Colon (tissue), 2 donors: ENCODE results near the gene WFDC1.

Experiments
- FAIRE-seq: peaks from 2 replicates; lab custom pipeline; 2012; peaks lifted over from hg19 to GRCh38; lab: Jason Lieb, UNC
- donor health status: control.
- donor health status: control.

Gene WFDC1

DNA sequence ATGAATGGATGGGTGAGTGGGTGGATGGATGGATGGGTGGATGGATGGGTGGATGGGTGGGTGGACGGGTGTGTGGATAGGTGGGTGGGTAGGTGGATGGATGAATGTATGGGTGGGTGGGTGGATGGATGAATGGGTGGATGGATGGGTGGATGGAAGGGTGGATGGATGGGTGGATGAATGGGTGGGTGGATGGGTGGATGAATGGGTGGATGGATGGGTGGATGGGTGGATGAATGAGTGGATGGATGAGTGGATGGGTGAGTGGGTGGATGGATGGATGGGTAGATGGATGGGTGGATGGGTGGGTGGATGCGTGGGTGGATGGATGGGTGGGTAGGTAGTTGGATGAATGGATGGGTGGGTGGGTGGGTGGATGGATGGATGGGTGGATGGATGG lies 60.5 kb downstream of the WFDC1 start:
- no peak for FAIRE-seq

DNA sequence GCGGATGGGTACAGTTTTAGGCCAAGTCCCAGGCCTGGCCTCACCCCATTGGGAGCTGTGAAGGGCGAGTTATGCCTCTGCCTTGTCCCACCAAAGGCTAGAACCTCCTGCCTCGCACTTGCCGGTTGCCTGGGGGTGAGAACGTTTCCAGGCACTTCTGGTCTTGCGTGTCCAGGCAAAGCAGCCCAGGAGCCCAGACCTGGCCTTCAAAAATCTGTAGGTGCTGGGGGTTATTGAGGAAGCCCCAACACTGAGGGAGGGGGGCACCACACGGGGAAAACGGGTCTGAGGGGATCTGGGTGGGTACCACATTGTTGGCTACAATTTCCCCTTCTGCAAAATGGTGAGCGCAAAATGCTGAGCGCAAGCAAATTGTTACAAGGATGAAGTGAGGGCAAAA lies 61.5 kb downstream of the WFDC1 start:
- no peak for FAIRE-seq

DNA sequence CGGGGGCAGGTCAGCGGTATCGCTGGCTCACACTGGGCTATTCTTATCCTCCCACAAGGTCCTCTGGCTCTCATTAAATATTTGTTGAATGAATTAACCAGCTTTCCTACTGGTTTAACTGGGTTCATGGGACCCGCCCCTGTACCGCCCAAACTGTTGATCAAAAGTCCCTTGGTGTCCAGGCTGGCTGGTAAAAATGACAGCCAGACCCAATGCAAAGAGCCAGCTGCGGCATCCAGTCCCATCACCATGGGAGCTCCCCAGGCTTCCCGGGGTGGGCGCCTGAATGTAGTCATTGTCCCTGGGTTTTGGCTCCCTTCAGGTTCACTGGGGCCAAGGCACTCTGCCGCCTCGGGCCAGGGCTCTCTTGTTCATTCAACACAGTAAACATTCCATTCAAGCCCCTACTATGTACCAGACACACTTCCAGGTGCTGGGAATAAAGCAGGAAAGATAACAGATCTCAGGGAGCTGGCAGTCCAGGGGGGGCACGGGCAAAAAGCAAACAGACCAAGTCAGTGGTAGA lies 62.0 kb downstream of the WFDC1 start:
- no peak for FAIRE-seq

DNA sequence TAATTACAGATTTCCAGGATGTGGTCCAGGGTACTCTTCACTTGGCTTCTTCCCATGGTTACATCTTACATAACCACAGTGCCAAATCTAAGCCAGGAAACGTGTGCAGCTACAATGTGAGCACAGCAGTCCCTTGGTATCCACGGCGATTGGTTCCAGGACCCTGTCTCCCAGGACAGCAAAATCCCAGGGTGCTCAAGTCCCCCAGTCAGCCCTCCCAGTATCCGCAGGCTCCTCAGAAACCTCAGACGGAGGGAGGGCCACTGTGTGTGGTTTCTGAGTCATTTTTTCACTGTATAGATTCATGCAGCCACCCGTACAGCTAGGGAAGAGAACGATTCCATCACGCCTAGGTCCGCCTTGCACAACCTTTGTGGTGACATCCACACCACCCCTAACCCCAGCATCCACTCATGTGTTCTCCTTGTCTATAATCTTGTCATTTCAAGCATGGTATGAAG lies 62.5 kb downstream of the WFDC1 start:
- FAIRE-seq = no peak

DNA sequence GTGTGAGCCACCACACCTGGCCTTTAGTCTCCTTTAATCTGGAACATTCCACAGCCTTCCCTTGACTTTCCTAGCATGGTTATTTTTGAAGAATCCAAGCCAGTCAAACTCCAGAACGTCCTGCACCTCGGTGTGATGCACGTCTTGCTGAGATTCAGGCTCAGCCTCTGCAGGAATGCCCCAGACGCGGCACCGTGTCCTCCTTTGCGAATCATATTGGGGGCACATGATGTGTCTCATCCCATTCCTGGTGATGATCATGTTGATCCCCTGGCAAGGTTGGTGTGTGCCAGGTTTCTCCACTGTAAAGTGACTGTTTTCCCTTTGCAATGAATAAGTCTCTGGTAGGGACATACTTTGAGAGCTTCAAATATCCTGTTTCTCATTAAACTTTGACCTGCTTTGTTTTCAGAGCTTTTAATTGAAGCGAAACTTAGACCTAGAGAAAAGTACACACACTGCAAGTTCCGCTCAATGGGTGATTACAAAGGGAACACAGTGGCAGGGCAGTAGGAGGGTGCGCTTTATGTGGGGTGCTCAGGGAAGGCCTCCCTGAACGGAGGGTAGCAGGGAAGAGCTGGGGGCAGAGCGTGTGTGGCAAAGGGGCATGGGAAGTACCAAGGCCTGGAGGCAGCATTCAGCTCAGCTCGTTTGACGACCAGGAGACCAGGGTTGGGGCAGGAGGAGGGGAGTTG lies 64.1 kb downstream of the WFDC1 start:
- FAIRE-seq = no peak

DNA sequence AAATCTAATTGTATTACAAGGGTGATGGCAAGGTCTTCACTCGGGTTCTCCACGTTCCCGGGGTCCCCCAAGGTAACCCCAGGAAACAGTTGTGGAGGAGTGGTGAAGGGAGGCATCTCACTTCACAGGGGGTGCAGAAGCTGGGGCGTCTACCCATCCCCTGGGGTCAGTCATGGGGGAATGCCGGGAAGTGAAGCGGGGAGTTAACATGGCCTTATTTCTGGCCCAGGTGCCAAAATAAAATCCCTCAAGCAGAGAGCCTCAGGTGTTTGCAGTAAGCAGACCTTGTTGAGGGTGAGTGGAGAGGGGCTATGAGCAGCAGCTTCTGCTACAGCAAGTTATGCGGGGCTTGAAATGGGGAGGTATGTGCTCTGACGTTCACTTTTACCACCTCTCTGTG lies 64.6 kb downstream of the WFDC1 start:
- FAIRE-seq = no peak

DNA sequence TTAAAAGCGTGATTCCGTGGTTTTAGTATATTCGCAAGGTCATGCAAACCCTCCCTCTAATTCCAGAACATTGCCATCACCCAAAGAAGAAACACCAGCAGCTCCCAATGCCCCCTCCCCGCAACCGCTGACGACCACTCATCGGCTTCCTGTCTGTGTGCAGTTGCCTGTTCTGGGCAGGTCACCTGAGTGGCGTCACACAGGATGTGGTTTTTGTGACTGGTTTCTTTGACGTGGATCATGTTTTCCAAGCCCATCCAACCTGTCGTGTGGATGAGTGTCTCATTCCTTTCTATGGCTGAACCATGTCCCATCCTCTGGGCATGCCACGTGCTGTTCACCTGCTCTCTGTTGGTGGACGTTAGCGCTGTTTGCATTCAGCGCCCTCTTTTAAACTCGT lies 65.5 kb downstream of the WFDC1 start:
- no peak for FAIRE-seq

DNA sequence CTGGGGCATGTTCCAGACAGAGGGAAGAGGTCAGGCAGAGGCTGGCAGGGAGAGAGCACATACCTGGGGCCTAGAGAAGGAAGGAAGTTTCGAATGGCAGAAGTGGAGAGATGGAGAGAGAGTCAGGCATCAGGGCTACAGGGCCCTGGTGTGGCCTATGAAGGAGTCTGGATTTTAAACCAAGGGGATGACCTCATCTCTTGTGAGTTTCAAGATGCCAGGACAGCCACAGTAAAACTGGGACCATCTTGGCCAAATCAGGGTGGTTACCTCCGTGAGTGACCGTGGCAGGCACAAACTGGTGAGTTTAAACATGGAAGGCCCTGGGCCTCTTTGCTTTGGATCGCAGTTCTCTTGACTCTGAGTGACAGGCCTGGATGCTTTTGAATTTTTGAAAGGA lies 66.1 kb downstream of the WFDC1 start:
- FAIRE-seq = no peak

DNA sequence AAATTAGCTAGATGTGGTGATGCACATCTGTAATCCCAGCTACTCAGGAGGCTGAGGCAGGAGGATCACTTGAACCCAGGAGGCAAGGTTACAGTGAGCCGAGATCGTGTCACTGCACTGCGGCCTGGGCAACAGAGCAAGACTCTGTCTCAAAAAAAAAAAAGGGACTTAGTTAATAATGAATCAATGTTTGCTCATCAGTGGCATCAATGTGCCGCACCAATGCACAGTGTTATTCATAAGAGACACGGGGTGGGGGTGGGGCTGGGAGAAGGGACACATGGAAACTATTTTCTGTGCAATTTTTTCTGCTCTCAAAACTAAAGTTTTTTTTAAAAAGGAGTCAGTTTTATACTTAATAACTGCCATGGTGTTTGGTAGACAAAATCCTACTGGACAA lies 66.9 kb downstream of the WFDC1 start:
- FAIRE-seq = no peak

DNA sequence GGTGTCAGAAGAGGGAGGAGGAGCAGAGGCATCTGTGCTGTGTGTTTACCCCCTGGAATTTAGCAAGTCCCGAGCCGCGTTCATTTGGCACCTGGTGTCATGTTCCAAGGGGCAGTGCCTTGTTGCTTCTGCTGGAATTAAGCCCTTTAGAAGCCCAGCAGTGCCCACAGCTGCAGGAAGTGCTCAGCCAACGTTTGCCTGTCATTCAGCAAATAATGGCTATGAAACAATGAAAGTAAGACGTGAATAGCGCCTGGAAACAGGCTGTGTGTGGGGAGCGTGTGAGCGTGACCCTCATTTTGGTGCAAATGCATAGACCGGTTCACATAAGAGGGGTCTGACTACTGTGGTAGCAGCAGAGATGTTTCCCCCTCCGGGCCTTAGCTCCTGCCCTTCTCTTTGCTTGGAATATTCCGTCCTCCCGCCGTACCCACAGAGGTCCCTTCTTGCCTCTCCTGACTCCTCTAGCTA lies 67.8 kb downstream of the WFDC1 start:
- no peak for FAIRE-seq

DNA sequence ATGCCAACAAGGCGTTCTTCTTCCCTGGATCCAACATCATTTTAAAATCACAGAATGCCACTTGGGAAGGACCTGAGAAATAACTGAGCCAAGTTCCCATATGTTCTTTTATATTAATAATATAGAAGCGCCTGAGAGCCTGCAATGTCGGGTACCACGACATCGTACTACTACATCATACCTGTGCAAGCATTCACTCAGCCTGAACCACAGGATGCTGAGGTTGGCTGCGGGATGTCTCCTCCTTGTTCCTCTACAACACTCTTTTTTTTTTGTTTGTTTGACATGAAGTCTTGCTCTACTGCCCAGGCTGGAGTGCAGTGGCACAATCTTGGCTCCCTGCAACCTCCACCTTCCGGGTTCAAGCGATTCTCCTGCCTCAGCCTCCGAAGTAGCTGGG lies 71.5 kb downstream of the WFDC1 start:
- no peak for FAIRE-seq

DNA sequence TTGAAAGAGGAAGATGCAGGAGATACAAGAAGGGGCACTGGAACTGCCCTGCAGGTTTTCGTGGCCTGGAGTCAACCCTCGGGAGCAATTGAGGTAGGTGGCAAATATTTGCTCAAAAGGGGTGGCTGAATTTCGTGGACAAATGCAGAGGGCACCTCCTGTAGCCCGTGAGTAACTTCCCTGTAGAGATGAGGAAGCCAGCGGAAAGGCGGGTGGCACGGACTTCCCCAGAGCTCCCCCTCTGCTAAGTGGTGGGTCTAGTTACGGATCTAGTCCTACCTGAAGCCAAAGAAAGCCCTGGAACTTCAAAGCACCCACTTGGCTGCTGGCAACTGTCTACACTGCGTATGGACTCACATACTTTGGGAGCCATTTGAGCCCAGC lies 72.6 kb downstream of the WFDC1 start:
- no peak for FAIRE-seq

DNA sequence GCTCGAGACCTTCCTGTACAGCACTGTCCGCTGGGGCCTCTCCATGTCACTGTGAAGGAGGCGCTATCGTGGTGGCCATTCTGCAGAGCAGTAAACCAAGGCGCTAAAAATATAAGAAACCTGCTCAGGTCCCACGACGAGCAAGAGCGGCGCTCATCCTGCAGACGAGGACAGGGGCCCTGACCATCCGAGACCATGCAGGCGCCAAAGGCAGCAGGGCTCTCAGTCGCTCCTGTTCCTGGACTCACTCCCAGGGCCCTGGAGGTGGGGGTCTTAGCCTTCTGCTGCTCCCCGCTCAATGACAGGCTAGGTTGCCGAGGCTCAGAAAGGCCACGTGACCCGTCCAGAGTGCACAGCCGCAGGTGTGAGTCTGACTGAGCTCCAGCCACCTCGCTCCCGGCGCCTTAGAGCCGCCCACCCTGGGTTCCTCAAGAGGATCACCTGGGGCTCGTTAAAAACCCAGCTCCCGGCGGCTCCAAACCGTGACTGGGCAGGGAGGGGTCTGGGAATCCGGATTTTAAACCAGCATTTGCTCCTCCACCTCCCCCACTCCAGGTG lies 73.2 kb downstream of the WFDC1 start:
- FAIRE-seq = no peak

DNA sequence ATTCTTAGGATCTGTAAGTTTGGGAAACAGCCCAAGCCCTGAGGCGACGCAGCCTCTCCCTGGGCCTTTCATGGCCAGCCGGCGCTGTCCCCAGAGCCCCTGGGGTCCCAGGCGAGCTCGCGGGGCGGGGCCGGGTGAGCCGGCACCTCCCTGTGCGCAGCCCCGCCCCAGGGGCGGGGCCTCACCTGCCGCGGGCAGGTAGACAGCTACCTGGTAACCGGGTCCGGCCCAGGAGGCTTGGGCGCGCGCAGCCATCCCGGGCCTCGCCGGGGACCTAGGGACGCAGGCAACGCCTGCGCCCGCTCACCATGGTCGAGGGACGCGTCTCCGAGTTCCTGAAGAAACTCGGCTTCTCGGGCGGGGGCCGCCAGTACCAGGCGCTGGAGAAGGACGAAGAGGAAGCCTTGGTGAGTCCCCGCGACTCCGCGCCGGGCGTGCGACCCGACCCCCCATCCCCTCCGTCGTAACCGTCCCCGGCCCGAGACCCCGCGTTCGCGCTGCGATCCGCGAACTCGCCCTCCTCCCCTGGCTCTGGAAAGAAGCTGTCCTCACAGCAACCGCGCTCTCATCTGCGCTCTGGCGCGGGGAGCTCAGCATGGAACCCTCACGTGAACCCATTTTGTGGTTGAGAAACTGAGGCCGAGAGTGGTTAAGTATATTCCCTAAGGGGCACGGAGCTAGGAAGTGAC lies 73.8 kb downstream of the WFDC1 start, which contains the start of gene ATP2C2:
Gene ATP2C2, plus strand, starts transcription at position 231 of the 689 bp plus-strand sequence. Its CDS starts 78 bp downstream, at position 309.
- no peak for FAIRE-seq

DNA sequence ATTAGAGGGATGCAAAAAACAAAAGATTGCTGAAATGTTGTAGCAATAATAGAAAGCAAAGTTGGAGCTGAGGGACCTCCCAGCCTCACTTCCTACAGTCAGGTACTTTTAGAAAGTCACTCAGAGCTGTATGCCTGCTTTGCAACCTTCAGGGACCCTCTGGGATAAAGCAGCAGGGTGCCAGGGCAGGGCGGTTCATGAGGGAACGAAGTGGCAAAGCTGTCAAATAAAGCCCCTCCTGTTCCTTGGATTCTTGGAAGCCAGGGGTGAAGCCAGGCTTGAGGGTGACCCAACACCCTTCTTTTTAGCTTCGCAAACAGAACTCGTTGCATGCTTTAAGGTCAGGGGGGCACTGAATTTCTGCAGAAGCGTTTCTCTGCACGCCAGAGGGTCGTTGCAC lies 74.4 kb downstream of the WFDC1 start:
- no peak for FAIRE-seq

DNA sequence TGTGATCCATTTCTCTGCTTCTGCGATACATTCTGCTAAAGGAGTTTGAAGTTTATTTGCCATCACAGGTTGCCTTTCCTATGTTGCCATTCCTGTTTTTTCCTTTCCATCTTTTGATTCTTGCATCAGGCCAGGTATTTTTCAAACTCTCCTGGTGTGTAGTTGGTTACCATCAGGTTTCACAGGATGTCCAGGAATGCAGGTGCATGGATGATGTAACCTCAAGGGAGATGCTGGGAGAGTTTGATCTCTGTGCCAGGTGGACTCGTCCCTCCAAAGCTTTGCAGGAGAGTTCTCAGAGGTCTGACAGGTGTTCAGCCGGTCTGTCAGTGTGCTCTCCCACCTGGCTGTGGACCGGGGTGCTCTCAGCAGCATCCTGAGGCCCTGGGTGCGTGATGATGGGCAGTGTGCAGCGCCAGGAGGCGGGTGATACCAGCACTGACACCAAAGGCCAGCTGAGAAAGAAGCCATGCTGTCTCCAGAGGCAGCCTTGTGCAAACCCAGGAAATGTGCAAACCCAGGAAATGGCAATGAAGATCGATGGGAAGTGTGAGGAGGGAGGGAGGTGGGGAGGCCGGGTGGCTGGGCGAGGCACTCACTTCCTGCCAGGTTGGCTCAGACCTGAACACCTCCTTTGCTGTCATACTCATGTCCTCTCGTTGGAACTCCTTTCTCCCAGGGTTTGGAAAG lies 75.4 kb downstream of the WFDC1 start:
- no peak for FAIRE-seq

DNA sequence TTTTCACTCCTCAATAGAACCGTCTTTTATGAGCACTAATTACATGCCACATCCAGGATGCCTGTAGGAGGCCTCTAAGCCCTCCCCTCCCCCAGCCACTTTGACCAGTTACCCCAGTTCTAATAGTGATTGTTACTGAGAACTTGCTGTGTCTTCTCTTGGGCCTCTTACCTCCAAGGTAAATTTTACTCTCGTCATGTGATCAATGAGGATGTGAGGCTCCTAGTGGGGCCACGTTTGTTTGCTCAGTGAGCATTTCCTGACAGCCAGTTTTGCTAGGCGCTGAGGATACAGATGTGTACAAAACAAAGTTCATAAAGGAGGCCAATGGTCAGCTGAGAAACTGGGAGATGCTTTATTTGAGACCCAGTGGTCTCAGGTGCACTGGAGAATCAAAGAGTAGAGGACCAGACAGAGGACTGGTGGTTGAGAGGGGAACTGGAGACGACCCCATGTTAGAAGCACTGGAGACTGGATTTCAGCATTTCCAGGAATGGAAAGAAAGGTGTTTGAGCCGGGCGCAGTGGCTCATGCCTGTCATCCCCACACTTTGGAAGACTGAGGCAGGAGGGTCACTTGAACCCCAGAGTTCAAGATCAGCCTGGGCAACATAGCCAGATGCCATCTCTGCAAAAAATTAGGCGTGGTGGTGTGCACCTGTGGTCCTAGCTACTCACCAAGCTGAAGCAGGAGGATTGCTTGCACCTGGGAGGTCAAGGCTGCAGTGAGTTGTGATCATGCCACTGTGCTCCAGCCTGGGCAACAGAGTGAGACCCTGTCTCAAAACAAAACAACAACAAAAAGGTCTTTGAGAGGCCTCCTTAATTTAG lies 76.3 kb downstream of the WFDC1 start:
- no peak for FAIRE-seq

DNA sequence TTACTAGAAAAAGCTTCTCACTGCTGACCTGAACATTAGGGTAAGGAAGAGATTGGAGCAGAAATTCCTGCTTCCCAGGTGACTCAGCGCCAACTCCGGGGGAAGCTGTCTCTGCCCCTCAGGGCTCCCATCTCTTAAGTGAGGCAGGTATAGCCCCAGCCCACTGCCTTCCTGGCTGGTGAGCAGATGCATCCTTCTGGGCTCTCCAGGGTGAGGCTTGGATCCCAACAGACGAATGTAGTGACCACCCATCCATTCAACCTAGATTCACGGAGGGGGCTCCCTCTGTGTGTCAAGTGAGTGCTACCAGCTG lies 76.8 kb downstream of the WFDC1 start:
- FAIRE-seq = no peak

DNA sequence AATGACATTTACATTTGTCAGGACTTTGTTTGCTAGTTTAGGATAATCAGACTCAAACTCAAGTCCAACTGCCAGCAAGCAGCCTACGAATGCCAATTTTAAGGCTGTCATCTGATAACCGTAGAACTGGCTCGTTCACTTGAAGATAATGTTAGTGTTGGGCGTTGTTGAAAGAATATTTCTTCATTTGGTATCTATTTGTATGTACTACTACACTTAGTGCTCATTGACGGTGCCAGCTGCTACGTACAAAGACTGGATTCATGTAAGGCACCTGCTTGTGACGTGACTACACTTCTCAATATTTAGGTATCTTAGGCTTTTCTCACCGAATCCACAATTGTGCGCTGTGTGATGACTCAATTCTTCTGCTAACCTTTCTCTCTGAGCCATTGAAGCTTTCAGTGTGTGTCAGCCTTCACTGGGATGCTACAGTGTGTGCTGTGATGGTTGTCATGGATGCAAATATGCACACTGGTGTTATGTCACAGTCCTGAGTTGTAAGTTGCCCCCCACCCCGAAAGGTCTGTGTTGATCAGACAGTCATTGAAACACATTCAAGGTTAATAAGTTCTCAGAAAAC lies 79.3 kb downstream of the WFDC1 start:
- no peak for FAIRE-seq

DNA sequence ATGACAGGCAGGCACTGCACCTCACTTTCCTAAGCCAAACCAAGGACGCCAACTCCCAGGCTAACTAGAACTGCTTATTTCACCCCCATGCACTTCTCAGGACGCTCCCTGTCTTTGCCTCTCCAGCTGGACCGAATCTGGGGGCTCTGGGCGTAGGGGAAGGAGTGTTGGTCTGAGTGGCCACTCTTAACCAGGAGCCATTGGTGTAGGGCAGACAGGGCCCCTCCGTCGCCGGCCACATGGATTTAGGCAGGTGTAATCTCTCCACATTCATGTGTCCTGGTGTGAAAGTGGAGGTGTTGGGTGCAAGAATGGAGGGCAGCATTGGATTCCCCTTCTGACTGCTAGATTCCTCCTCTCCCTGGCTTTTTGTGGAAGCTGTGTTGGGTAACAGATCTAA lies 83.4 kb downstream of the WFDC1 start:
- FAIRE-seq = no peak

DNA sequence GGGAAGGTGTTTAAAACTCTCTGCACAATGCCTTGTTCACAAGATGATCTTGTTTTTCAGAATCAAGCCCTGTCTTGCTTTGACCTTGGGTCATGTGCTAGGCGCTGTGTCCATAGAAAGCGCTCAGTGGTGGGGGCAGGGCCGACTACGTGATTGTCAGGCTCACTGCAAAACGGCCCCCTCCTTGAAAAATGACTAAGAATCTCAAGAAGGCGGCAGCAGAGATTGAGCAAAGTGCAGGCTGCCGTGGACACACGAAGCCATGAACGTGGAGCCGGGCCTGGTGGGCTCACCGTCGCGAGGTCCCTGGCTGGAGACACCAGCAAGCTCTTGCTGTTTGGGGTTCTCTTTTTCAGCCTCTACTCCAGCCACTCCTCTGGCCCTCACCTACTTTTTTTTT lies 83.9 kb downstream of the WFDC1 start:
- FAIRE-seq = no peak
